Astrocyte (in vitro differentiated cells and primary cell): Measurements from ENCODE around the gene OR2A25.

Experiments
- EZH2 ChIP-seq: IDR thresholded peaks from 2 replicates; pipeline ENCODE4 v1.6.1; 2012; ENCODE audit warnings: mild to moderate bottlenecking, low read length, inconsistent platforms; ENCODE audit not compliant: insufficient read depth
- TF ChIP-seq, protein P1 (sequence below): IDR thresholded peaks from 2 replicates; pipeline ENCODE4 v1.5.1; 2011; ENCODE audit warnings: low read depth, mild to moderate bottlenecking, inconsistent platforms, low read length, moderate library complexity; ENCODE audit not compliant: insufficient read depth

- TF ChIP-seq, protein P1, sequence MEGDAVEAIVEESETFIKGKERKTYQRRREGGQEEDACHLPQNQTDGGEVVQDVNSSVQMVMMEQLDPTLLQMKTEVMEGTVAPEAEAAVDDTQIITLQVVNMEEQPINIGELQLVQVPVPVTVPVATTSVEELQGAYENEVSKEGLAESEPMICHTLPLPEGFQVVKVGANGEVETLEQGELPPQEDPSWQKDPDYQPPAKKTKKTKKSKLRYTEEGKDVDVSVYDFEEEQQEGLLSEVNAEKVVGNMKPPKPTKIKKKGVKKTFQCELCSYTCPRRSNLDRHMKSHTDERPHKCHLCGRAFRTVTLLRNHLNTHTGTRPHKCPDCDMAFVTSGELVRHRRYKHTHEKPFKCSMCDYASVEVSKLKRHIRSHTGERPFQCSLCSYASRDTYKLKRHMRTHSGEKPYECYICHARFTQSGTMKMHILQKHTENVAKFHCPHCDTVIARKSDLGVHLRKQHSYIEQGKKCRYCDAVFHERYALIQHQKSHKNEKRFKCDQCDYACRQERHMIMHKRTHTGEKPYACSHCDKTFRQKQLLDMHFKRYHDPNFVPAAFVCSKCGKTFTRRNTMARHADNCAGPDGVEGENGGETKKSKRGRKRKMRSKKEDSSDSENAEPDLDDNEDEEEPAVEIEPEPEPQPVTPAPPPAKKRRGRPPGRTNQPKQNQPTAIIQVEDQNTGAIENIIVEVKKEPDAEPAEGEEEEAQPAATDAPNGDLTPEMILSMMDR = no peak
- no peak for TF ChIP-seq EZH2
These were observed 53.3 kb downstream of the OR2A25 start, which contains the start of gene OR2A14 for GRCh38 chr7:144122876-144123275.
